ENCODE data around the gene STX1A. TPM values are rescaled to one million over a fixed set of nuclear protein-coding genes. Genes with fewer than 3 reads are reported as not detected.
A peak's percentile ranks its signal among the peaks of the same experiment; 100 is the strongest.

STX1A gene
- total RNA-seq, 2 donors from 2014 or later: 9.9 to 12.5 TPM

GRCh38 chr7:73674468-73675124, 44.9 kb downstream of the STX1A start:
- no peak for ATAC-seq
- TF ChIP-seq POLR2A (IDR thresholded peaks at IDR 0.05) (no peak), CTCF (IDR thresholded peaks at IDR 0.05) (no peak)
- H3K27me3 ChIP-seq: no peaks in the 10 kb centered on the region
- H3K4me3 ChIP-seq: no peak overlapping the region
- H3K9me3 ChIP-seq: no peaks in the 10 kb centered on the region
- H3K36me3 ChIP-seq (replicated peaks in 1 of 2; ENCODE audit: insufficient read depth in 1 of 2, low read depth in 2 of 2): peaks cover 0 to 2% of the 10 kb centered on the region in 2 donors
- intact Hi-C loops (cut with DNase I): loop anchor here (5.0 to 10.0 kb wide), 2 partner anchors 50 to 52 kb away; partner anchors contain the start of gene MLXIPL
- H3K4me1 ChIP-seq: peaks cover 10% of the 10 kb centered on the region
- no peak overlapping the region for H3K27ac ChIP-seq
- WGBS, 2 donors: 92 to 95% methylated on average over 1 of the region's 1 CpG
- DNase-seq: no peak

- Histone ChIP-seq H3K27me3 (no peaks in the 10 kb centered on the region), H3K9me3 (no peaks in the 10 kb centered on the region), H3K27ac (no peak overlapping the region), H3K4me1 (peaks cover 18% of the 10 kb centered on the region), H3K36me3 (replicated peaks in 1 of 2; ENCODE audit: insufficient read depth in 1 of 2, low read depth in 2 of 2) (no peaks in the 10 kb centered on the region), H3K4me3 (no peak overlapping the region)
- TF ChIP-seq POLR2A (IDR thresholded peaks at IDR 0.05) (no peak), CTCF (IDR thresholded peaks at IDR 0.05) (no peak)
- intact Hi-C loops (cut with DNase I): loop anchor here (5.0 to 10.0 kb wide), 2 partner anchors 50 to 53 kb away; partner anchors contain the start of gene MLXIPL
- ATAC-seq: no peak
- WGBS, 2 donors: 94 to 97% methylated on average over 14 to 15 of the region's 15 CpGs
- no peak for DNase-seq
Observed at GRCh38 chr7:73671857-73672445, 47.5 kb downstream of the STX1A start.

GRCh38 chr7:73671322-73671661, 48.2 kb downstream of the STX1A start:
- intact Hi-C loops (cut with DNase I): loop anchor here (5.0 to 10.0 kb wide), 2 partner anchors 49 to 54 kb away; partner anchors contain the start of gene MLXIPL
- 20 to 64% methylated on average over 1 to 8 of the region's 12 CpGs for WGBS, 2 donors

GRCh38 chr7:73669858-73670385, 49.5 kb downstream of the STX1A start:
- no peaks in the 10 kb centered on the region for H3K36me3 ChIP-seq (replicated peaks in 1 of 2; ENCODE audit: insufficient read depth in 1 of 2, low read depth in 2 of 2)
- intact Hi-C loops (cut with DNase I): loop anchor here (5.0 to 10.0 kb wide), 2 partner anchors 48 to 55 kb away; partner anchors contain the start of gene MLXIPL
- H3K4me3 ChIP-seq: no peak overlapping the region
- H3K27ac ChIP-seq: peak overlapping the region in 2 of 4 donors; percentile 59 to 68
- DNase-seq: no peak
- TF ChIP-seq POLR2A (IDR thresholded peaks at IDR 0.05) (no peak), CTCF (IDR thresholded peaks at IDR 0.05) (no peak)
- 85% methylated on average over 6 to 12 of the region's 12 CpGs for WGBS, 2 donors
- no peaks in the 10 kb centered on the region for H3K9me3 ChIP-seq
- no peak for ATAC-seq
- H3K4me1 ChIP-seq: peaks cover 21% of the 10 kb centered on the region
- no peaks in the 10 kb centered on the region for H3K27me3 ChIP-seq

More at GRCh38 chr7:73671322-73671661, 48.2 kb downstream of the STX1A start:
- Histone ChIP-seq H3K9me3 (no peaks in the 10 kb centered on the region), H3K4me1 (peaks cover 18% of the 10 kb centered on the region), H3K36me3 (replicated peaks in 1 of 2; ENCODE audit: insufficient read depth in 1 of 2, low read depth in 2 of 2) (no peaks in the 10 kb centered on the region), H3K27me3 (no peaks in the 10 kb centered on the region), H3K4me3 (no peak overlapping the region), H3K27ac (no peak overlapping the region)
- no peak for ATAC-seq
- DNase-seq: no peak
- TF ChIP-seq CTCF (IDR thresholded peaks at IDR 0.05): no peak
- TF ChIP-seq POLR2A (IDR thresholded peaks at IDR 0.05): no peak
